ENCODE measurements around the gene ARL14EPL. TPM values are rescaled to one million over a fixed set of nuclear protein-coding genes. Genes with fewer than 3 reads are reported as not detected.

ARL14EPL gene
- total RNA-seq = not detected

- peaks cover 26% of the 10 kb centered on the region for H3K27me3 Mint-ChIP-seq
- H3K9me3 Mint-ChIP-seq = no peaks in the 10 kb centered on the region
- no peak within 1 kb of the TSS for H3K27ac Mint-ChIP-seq
- peaks cover 4% of the 10 kb centered on the region for H3K4me1 Mint-ChIP-seq
- CTCF ChIA-PET = no interaction called here
- POLR2A ChIA-PET = no interaction called here
- no peaks in the 10 kb centered on the region for H3K36me3 Mint-ChIP-seq (ENCODE audit: low read depth)
- no peak within 1 kb of the TSS for H3K4me3 Mint-ChIP-seq
- no peak for DNase-seq
These were observed at the start of gene ARL14EPL for GRCh38 chr5:116032094-116032517. Gene ARL14EPL, plus strand, starts transcription at chr5:116032472. Its CDS starts 18,994 bp downstream, at chr5:116051466.

DNA sequence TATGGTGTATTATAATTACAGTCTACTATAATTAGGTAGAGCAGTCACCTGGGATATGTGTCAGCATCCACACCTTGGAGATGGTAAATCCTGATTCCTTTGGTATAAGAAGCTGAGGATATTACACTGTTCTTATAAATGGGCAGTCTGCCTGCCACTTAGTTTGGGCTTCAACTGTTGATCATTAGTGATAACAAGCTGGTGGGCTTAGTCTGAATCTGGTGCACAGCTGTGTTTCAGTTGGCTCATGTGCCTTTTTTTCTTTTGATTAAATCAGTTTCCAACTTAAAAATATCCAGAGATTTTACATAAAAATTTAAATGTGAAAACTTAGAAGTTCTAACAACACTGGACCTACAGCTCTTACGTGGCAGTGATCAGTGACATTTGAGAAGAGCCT lies 48.8 kb upstream of the ARL14EPL start:
- Mint-ChIP-seq H3K36me3 (ENCODE audit: low read depth) (no peaks in the 10 kb centered on the region), H3K9me3 (no peaks in the 10 kb centered on the region), H3K27ac (no peak overlapping the region), H3K4me3 (no peak overlapping the region), H3K4me1 (peaks cover 2% of the 10 kb centered on the region), H3K27me3 (peaks cover 14% of the 10 kb centered on the region)
- POLR2A ChIA-PET = no interaction called here
- DNase-seq = no peak
- CTCF ChIA-PET = no interaction called here

- CTCF ChIA-PET = no interaction called here
- H3K4me3 Mint-ChIP-seq = no peak overlapping the region
These were observed 46.2 kb upstream of the ARL14EPL start for GRCh38 chr5:115985802-115986757.

DNA sequence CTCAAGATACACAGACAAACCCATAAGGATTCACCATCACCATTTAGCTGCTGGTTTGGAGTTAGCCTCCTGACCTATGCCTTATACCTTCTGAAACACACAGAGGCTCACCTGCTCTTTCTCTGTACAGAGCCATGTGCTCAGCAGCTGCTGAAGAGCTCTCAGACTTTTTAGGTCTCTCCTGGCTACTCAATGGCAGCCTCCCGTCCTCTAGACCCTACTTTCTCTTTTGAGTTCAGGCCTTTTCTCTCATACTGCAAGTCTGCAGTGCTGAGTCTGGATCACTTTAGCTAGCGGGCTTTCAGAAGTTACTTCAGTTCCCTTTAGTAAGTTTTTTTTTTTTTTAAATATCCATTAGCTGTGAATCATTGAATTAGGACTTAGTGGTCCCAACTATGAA lies 44.3 kb upstream of the ARL14EPL start:
- Mint-ChIP-seq H3K4me1 (no peaks in the 10 kb centered on the region), H3K4me3 (no peak overlapping the region), H3K27me3 (peaks cover 18% of the 10 kb centered on the region), H3K27ac (no peak overlapping the region), H3K9me3 (no peaks in the 10 kb centered on the region), H3K36me3 (ENCODE audit: low read depth) (no peaks in the 10 kb centered on the region)
- ChIA-PET CTCF (no interaction called here), POLR2A (no interaction called here)
- DNase-seq = no peak

More at GRCh38 chr5:115985802-115986757, 46.2 kb upstream of the ARL14EPL start:
- Mint-ChIP-seq H3K27me3 (peaks cover 7% of the 10 kb centered on the region), H3K9me3 (no peaks in the 10 kb centered on the region), H3K4me1 (no peaks in the 10 kb centered on the region), H3K27ac (no peak overlapping the region), H3K36me3 (ENCODE audit: low read depth) (no peaks in the 10 kb centered on the region)
- no peak for DNase-seq
- POLR2A ChIA-PET = no interaction called here

DNA sequence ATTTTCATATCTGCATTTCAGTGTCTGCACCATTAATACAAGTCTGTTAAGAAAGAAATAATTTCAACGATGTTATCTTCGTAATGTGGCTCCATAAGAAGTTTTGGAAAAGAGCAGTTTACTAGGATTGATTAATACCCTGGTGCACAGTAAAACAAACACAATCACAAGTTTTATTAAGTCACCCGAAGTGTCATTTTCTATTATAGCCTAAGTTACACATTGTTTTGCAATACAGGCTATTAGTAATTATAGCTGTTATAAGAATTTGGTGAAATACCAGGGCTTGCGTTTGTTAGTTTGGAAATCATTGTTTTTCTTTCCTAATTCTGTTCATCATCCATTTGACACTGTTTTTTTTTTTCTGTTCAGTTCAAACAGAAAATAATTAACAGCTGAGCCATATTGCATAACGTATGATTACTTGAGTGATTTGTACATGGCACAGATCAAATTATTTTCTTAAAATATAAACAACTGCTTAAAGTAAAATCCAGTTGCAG lies 39.4 kb upstream of the ARL14EPL start:
- CTCF ChIA-PET = no interaction called here
- peaks cover 13% of the 10 kb centered on the region for H3K27me3 Mint-ChIP-seq
- DNase-seq = no peak
- POLR2A ChIA-PET = no interaction called here
- no peak overlapping the region for H3K4me3 Mint-ChIP-seq
- H3K9me3 Mint-ChIP-seq = no peaks in the 10 kb centered on the region
- H3K27ac Mint-ChIP-seq = no peak overlapping the region
- H3K36me3 Mint-ChIP-seq (ENCODE audit: low read depth) = no peaks in the 10 kb centered on the region
- no peaks in the 10 kb centered on the region for H3K4me1 Mint-ChIP-seq

- POLR2A ChIA-PET = no interaction called here
- Mint-ChIP-seq H3K27me3 (peaks cover 16% of the 10 kb centered on the region), H3K9me3 (no peaks in the 10 kb centered on the region), H3K4me3 (no peak overlapping the region), H3K36me3 (ENCODE audit: low read depth) (no peaks in the 10 kb centered on the region), H3K4me1 (no peaks in the 10 kb centered on the region), H3K27ac (no peak overlapping the region)
- no peak for DNase-seq
- CTCF ChIA-PET = no interaction called here
These were observed 36.9 kb upstream of the ARL14EPL start for GRCh38 chr5:115995351-115995750.

GRCh38 chr5:116002116-116002906 lies 30.0 kb upstream of the ARL14EPL start:
- no peaks in the 10 kb centered on the region for H3K9me3 Mint-ChIP-seq
- no peak for DNase-seq
- H3K27me3 Mint-ChIP-seq = peaks cover 3% of the 10 kb centered on the region
- no peaks in the 10 kb centered on the region for H3K4me1 Mint-ChIP-seq
- POLR2A ChIA-PET = no interaction called here
- H3K27ac Mint-ChIP-seq = no peak overlapping the region
- H3K4me3 Mint-ChIP-seq = no peak overlapping the region
- H3K36me3 Mint-ChIP-seq (ENCODE audit: low read depth) = no peaks in the 10 kb centered on the region
- CTCF ChIA-PET = no interaction called here

GRCh38 chr5:116004248-116004647 lies 28.0 kb upstream of the ARL14EPL start:
- ChIA-PET POLR2A (no interaction called here), CTCF (no interaction called here)
- no peak overlapping the region for H3K27ac Mint-ChIP-seq
- H3K27me3 Mint-ChIP-seq = peaks cover 3% of the 10 kb centered on the region
- no peaks in the 10 kb centered on the region for H3K36me3 Mint-ChIP-seq (ENCODE audit: low read depth)
- no peak for DNase-seq
- H3K4me3 Mint-ChIP-seq = no peak overlapping the region
- no peaks in the 10 kb centered on the region for H3K4me1 Mint-ChIP-seq
- no peaks in the 10 kb centered on the region for H3K9me3 Mint-ChIP-seq

GRCh38 chr5:116009806-116010205 lies 22.5 kb upstream of the ARL14EPL start:
- peaks cover 16% of the 10 kb centered on the region for H3K27me3 Mint-ChIP-seq
- H3K27ac Mint-ChIP-seq = no peak overlapping the region
- H3K4me3 Mint-ChIP-seq = no peak overlapping the region
- DNase-seq = no peak
- POLR2A ChIA-PET = no interaction called here
- H3K36me3 Mint-ChIP-seq (ENCODE audit: low read depth) = no peaks in the 10 kb centered on the region
- no peaks in the 10 kb centered on the region for H3K9me3 Mint-ChIP-seq
- no peaks in the 10 kb centered on the region for H3K4me1 Mint-ChIP-seq
- CTCF ChIA-PET = no interaction called here

- no peaks in the 10 kb centered on the region for H3K36me3 Mint-ChIP-seq (ENCODE audit: low read depth)
- CTCF ChIA-PET = no interaction called here
- H3K4me3 Mint-ChIP-seq = no peak overlapping the region
- no peaks in the 10 kb centered on the region for H3K9me3 Mint-ChIP-seq
- peaks cover 16% of the 10 kb centered on the region for H3K27me3 Mint-ChIP-seq
- POLR2A ChIA-PET = no interaction called here
- no peak for DNase-seq
- H3K4me1 Mint-ChIP-seq = no peaks in the 10 kb centered on the region
- no peak overlapping the region for H3K27ac Mint-ChIP-seq
These were observed 21.2 kb upstream of the ARL14EPL start for GRCh38 chr5:116011046-116011445.

DNA sequence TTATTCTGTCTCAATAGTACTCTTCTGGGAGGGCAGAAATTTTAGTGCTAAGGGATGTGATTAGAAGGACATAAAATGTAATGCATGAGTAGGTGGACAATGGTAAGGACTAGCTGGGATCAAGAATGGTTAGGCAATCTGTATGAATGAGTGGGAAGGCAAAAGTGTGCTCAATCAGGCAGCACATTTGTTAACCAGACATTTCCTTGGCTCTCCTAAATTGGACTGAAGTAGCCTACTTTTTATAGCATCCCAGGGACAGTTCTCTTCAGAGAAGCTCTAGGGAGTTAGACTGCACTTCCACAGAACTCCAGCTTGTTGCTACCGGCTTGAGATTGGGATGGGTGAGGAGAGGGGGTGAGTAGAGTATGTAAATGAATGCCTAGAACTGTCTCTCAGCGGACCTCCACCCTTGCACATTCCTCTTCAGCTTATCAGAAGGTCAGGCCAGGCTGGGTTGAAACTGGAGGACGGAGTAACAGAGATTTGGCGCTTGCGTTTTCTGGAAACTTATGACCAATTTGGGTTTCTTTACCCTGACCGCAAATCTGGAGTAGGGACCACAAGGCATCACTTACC lies 19.0 kb upstream of the ARL14EPL start:
- H3K4me1 Mint-ChIP-seq = no peaks in the 10 kb centered on the region
- H3K27ac Mint-ChIP-seq = no peak overlapping the region

GRCh38 chr5:116013936-116014335 lies 18.3 kb upstream of the ARL14EPL start:
- no peaks in the 10 kb centered on the region for H3K9me3 Mint-ChIP-seq
- no peak for DNase-seq
- H3K36me3 Mint-ChIP-seq (ENCODE audit: low read depth) = no peaks in the 10 kb centered on the region
- CTCF ChIA-PET = no interaction called here
- no peaks in the 10 kb centered on the region for H3K4me1 Mint-ChIP-seq
- POLR2A ChIA-PET = no interaction called here
- no peak overlapping the region for H3K27ac Mint-ChIP-seq
- peaks cover 15% of the 10 kb centered on the region for H3K27me3 Mint-ChIP-seq
- no peak overlapping the region for H3K4me3 Mint-ChIP-seq

More for the DNA sequence above, 19.0 kb upstream of the ARL14EPL start:
- DNase-seq = no peak
- H3K36me3 Mint-ChIP-seq (ENCODE audit: low read depth) = no peaks in the 10 kb centered on the region
- ChIA-PET POLR2A (no interaction called here), CTCF (no interaction called here)
- H3K9me3 Mint-ChIP-seq = no peaks in the 10 kb centered on the region
- H3K4me3 Mint-ChIP-seq = no peak overlapping the region
- peaks cover 18% of the 10 kb centered on the region for H3K27me3 Mint-ChIP-seq

- peaks cover 24% of the 10 kb centered on the region for H3K27me3 Mint-ChIP-seq
- POLR2A ChIA-PET = no interaction called here
- DNase-seq = no peak
These were observed 8.7 kb upstream of the ARL14EPL start for GRCh38 chr5:116023619-116024018.

More at GRCh38 chr5:116023619-116024018, 8.7 kb upstream of the ARL14EPL start:
- Mint-ChIP-seq H3K27ac (no peak overlapping the region), H3K36me3 (ENCODE audit: low read depth) (no peaks in the 10 kb centered on the region), H3K4me3 (no peak overlapping the region), H3K9me3 (no peaks in the 10 kb centered on the region), H3K4me1 (no peaks in the 10 kb centered on the region)
- CTCF ChIA-PET = no interaction called here
